Measurements from ENCODE around the gene CACUL1. TPM values are rescaled to one million over a fixed set of nuclear protein-coding genes. Genes with fewer than 3 reads are reported as not detected.

Gene CACUL1
- polyA plus RNA-seq, 1 experiment: 15.3 TPM

DNA sequence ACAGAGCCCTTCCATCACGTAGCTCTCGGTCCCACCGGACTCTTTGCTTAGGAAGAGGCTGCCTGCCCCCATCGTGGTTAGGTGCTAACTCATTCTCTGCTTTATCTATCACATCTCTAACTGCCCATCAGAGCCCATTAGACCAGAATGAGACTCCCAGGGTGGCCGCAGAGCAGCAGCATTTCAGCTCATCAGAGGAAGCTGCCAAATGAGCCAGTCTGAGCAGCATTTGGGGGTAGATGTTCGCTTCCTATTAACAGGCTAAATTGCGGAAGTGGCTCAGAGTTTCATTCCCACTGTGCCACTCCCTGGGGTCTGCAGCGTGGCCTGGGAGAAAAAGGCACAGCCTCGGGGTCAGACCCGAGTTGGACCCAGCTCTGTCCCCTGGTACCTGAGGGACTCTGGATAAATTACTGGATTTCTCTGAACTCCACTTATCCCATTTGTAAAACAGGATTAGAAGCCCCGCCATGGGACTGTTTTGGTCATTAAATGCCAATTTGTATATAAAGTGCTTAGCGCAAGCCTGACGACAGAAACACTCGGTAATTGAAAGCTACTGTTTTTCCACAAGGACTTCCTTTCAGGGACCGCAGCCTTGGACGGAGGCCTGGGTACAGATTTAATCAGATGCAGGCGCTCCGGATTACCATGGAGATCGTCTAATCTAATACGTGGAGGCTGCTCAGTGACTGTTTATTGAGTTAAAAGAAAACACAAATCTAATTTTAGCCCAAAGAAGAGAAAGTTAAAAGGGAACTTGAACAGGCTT is 85.6 kb downstream of the CACUL1 start:
- ChIA-PET POLR2A (no interaction called here), CTCF (no interaction called here)
- H3K4me3 ChIP-seq (ENCODE audit: low read depth, low read length): no peak overlapping the region
- no peak for DNase-seq (ENCODE audit: low read depth, low spot score)
- no peak overlapping the region for H3K27ac ChIP-seq (ENCODE audit: low read depth, low read length)
- H3K9me3 ChIP-seq (ENCODE audit: control insufficient read depth, insufficient read depth, low read length): no peaks in the 10 kb centered on the region
- no peaks in the 10 kb centered on the region for H3K27me3 ChIP-seq (ENCODE audit: control insufficient read depth, insufficient read depth, low read length)
- no peak for TF ChIP-seq CTCF (IDR thresholded peaks at IDR 0.05; ENCODE audit: low read depth, low read length)

DNA sequence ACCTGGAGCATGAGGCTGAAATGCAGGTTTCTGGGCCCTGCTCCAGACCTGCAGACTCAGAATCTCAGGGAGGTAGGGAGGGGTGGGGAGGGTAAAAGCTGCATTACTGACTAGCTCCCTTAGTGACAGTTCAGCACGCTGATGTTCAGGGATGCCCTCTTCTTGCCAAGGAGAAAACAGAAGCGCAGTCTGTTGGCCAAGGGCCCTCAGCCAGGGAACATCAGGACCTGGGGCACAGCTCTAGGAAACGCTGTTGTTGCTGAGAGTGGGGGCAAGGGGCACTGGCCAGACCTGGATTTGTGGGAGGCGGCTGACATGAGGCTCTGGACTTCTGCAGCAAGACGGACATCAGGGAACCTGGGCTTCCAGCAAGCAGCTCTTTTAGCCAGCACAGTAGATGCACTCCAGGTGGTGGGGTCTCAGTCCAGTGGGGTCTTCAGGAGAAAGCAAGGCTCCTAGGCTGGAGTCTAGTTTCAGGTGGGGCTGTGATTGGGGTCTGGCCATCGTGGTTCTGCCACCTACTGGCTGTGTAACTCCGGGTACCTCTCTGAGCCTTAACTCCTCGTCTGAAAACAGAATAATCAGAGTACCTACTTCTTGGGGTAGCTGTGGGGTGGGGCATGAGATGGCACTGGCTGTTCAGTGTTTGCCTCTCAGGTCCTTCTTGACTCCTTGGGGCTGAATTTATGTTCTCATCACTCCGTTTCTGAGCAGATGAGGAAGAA is 86.4 kb downstream of the CACUL1 start:
- DNase-seq (ENCODE audit: low read depth, low spot score): no peak
- no peak overlapping the region for H3K4me3 ChIP-seq (ENCODE audit: low read depth, low read length)
- no peak for TF ChIP-seq CTCF (IDR thresholded peaks at IDR 0.05; ENCODE audit: low read depth, low read length)
- no peaks in the 10 kb centered on the region for H3K9me3 ChIP-seq (ENCODE audit: control insufficient read depth, insufficient read depth, low read length)
- H3K27ac ChIP-seq (ENCODE audit: low read depth, low read length): no peak overlapping the region
- ChIA-PET POLR2A (no interaction called here), CTCF (interaction anchor here (0.6 kb wide), 1 partner anchor 474 kb away, joined by 7 read pairs; no protein-coding TSS in a partner anchor)
- no peaks in the 10 kb centered on the region for H3K27me3 ChIP-seq (ENCODE audit: control insufficient read depth, insufficient read depth, low read length)

GRCh38 chr10:118667732-118668131 is 87.0 kb downstream of the CACUL1 start:
- ChIA-PET CTCF (no interaction called here), POLR2A (no interaction called here)
- no peak overlapping the region for H3K4me3 ChIP-seq (ENCODE audit: low read depth, low read length)
- no peaks in the 10 kb centered on the region for H3K27me3 ChIP-seq (ENCODE audit: control insufficient read depth, insufficient read depth, low read length)
- no peaks in the 10 kb centered on the region for H3K9me3 ChIP-seq (ENCODE audit: control insufficient read depth, insufficient read depth, low read length)
- no peak overlapping the region for H3K27ac ChIP-seq (ENCODE audit: low read depth, low read length)
- DNase-seq (ENCODE audit: low read depth, low spot score): no peak
- TF ChIP-seq CTCF (IDR thresholded peaks at IDR 0.05; ENCODE audit: low read depth, low read length): no peak

DNA sequence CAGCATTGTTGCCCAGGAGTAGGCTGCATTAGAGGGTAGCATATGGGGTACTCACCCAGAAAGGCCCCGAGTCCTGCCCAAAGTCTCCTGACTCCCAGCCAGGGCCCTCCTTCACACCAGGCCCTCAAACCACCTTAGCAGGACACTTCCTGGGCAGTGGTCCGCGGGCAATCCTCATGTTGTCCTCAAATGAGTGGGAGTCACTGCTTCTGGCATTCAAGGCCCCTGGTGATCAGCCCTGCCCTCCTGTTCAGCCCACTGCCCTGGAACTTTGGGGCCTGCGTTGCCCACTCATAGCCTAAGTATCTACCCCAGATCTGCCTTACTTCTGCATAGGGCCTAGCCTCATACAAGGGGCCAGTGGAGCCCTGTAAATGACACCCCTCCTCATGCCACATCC is 88.4 kb downstream of the CACUL1 start:
- Histone ChIP-seq H3K27me3 (ENCODE audit: control insufficient read depth, insufficient read depth, low read length) (no peaks in the 10 kb centered on the region), H3K9me3 (ENCODE audit: control insufficient read depth, insufficient read depth, low read length) (no peaks in the 10 kb centered on the region), H3K4me3 (ENCODE audit: low read depth, low read length) (no peak overlapping the region), H3K27ac (ENCODE audit: low read depth, low read length) (no peak overlapping the region)
- CTCF ChIA-PET: no interaction called here
- no peak for TF ChIP-seq CTCF (IDR thresholded peaks at IDR 0.05; ENCODE audit: low read depth, low read length)
- POLR2A ChIA-PET: no interaction called here
- DNase-seq (ENCODE audit: low read depth, low spot score): no peak

- H3K9me3 ChIP-seq (ENCODE audit: control insufficient read depth, insufficient read depth, low read length): no peaks in the 10 kb centered on the region
- H3K27me3 ChIP-seq (ENCODE audit: control insufficient read depth, insufficient read depth, low read length): no peaks in the 10 kb centered on the region
- DNase-seq (ENCODE audit: low read depth, low spot score): no peak
- ChIA-PET POLR2A (no interaction called here), CTCF (no interaction called here)
- H3K4me3 ChIP-seq (ENCODE audit: low read depth, low read length): no peak overlapping the region
- no peak overlapping the region for H3K27ac ChIP-seq (ENCODE audit: low read depth, low read length)
- no peak for TF ChIP-seq CTCF (IDR thresholded peaks at IDR 0.05; ENCODE audit: low read depth, low read length)
These were observed 90.4 kb downstream of the CACUL1 start for GRCh38 chr10:118664321-118664720.

Data from AG04450 (cell line).